ENCODE data around the gene SLC30A3. TPM values are rescaled to one million over a fixed set of nuclear protein-coding genes. Genes with fewer than 3 reads are reported as not detected.

Gene SLC30A3
- total and polyA plus RNA-seq, 2 of the 13 experiments (the other 11 are each of a cell fraction or from before 2014, with no cell fraction given), result 0.38 to 0.79 TPM

DNA sequence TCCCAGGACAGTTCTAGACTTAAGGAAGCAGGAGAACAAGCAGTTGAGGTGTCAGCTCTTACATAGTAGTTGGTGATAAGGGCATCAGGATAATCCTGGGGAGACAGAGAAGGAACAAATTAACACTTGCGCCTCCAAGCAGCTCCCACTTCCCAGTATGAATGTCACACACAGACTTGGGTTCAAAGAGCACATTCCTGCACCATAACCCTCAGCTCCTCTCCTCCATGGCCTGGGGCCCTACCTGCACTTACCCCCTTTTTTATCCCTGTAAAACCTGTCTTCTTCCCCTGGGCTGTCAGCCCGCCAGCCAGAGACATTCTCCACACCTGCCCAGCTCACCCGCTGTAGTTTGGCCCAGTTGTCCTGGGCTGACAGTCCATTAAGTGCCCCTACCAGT, 49.3 kb upstream of the SLC30A3 start:
- ChIA-PET POLR2A (interaction anchor here (0.9 to 1.6 kb wide), 6 partner anchors 9 to 48 kb away, joined by 3 to 7 read pairs (median 5); partner anchors contain the start of genes GTF3C2 and MPV17), CTCF (ENCODE audit: low intra/inter-chr PET ratio, low total read pairs) (no interaction called here)
- no TSS peak for BruUV-seq (replicated peaks)
- 85% methylated on average over 3 of the region's 3 CpGs for WGBS (ENCODE audit: low lambda C conversion rate)
- intact Hi-C loops (cut with micrococcal nuclease; ENCODE audit: unreplicated experiment) (no loop called here), in situ Hi-C loops (cut with HindIII; ENCODE audit: extremely low pct_ligation_motif_present, low pct_unique_long_range_greater_than_20kb) (no loop called here)
- no peaks in the 10 kb centered on the region for H3K79me2 ChIP-seq (ENCODE audit: insufficient read depth, low read length)
- H3K4me3 ChIP-seq (replicated peaks in 1 of 3; ENCODE audit: insufficient read depth in 1 of 3, low read depth in 2 of 3, low read length in 3 of 3), result peak overlapping the region in 1 of 3 experiments; percentile 3; a peak in 1 of 6 replicates
- FAIRE-seq (peak; percentile 53), ATAC-seq (peak; percentile 51), DNase-seq (ENCODE audit: low spot score) (no peak)
- peak overlapping the region; percentile 34 for H3K4me2 ChIP-seq (ENCODE audit: low read depth, low read length)
- no peaks in the 10 kb centered on the region for H3K27me3 ChIP-seq (ENCODE audit: control insufficient read depth in 1 of 2, insufficient read depth in 2 of 2, low read length in 2 of 2)
- peaks cover 0 to 2% of the 10 kb centered on the region in 2 experiments; a peak in 2 of 5 replicates for H3K36me3 ChIP-seq (replicated peaks in 1 of 2; ENCODE audit: control insufficient read depth in 1 of 2, insufficient read depth in 2 of 2, low read length in 2 of 2)
- no peaks in the 10 kb centered on the region for H4K20me1 ChIP-seq (ENCODE audit: insufficient read depth, low read length)
- peaks cover 26% of the 10 kb centered on the region for H3K4me1 ChIP-seq (ENCODE audit: insufficient read depth, low read length)
- H3K27ac ChIP-seq (ENCODE audit: extremely low read length, insufficient read depth, low read length), result peak overlapping the region; percentile 13
- no peak overlapping the region for H3K9ac ChIP-seq (ENCODE audit: insufficient read depth, low read depth, low read length)
- no peak overlapping the region for H2AFZ ChIP-seq (ENCODE audit: low read length)
- H3K9me3 ChIP-seq (ENCODE audit: low read length), result no peaks in the 10 kb centered on the region
- TF ChIP-seq SATB2 (CRISPR knock-in tag; IDR thresholded peaks at IDR 0.05) (no peak), HNF4A (CRISPR knock-in tag; IDR thresholded peaks at IDR 0.05) (peak; percentile 68), ZNF652 (CRISPR knock-in tag; IDR thresholded peaks at IDR 0.05; ENCODE audit: borderline replicate concordance, low read depth) (peak; percentile 67; the same call in 1 of the 2 replicates), MTF2 (CRISPR knock-in tag; IDR thresholded peaks at IDR 0.05; ENCODE audit: borderline replicate concordance) (0 out of 2 replicates have a peak, but pooled peaks have one; percentile 33), SRSF9 (IDR thresholded peaks at IDR 0.05; ENCODE audit: borderline replicate concordance, insufficient read depth, low read depth, low read length, poor library complexity, severe bottlenecking) (no peak)
- TF ChIP-seq, protein P1, sequence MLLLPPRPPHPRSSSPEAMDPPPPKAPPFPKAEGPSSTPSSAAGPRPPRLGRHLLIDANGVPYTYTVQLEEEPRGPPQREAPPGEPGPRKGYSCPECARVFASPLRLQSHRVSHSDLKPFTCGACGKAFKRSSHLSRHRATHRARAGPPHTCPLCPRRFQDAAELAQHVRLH (CRISPR knock-in tag; IDR thresholded peaks at IDR 0.05; ENCODE audit: borderline replicate concordance, low read depth), result no peak
- TF ChIP-seq, protein P2, sequence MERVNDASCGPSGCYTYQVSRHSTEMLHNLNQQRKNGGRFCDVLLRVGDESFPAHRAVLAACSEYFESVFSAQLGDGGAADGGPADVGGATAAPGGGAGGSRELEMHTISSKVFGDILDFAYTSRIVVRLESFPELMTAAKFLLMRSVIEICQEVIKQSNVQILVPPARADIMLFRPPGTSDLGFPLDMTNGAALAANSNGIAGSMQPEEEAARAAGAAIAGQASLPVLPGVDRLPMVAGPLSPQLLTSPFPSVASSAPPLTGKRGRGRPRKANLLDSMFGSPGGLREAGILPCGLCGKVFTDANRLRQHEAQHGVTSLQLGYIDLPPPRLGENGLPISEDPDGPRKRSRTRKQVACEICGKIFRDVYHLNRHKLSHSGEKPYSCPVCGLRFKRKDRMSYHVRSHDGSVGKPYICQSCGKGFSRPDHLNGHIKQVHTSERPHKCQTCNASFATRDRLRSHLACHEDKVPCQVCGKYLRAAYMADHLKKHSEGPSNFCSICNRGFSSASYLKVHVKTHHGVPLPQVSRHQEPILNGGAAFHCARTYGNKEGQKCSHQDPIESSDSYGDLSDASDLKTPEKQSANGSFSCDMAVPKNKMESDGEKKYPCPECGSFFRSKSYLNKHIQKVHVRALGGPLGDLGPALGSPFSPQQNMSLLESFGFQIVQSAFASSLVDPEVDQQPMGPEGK (CRISPR knock-in tag; IDR thresholded peaks at IDR 0.05), result 0 out of 2 replicates have a peak, but pooled peaks have one; percentile 34
- TF ChIP-seq, protein P3, sequence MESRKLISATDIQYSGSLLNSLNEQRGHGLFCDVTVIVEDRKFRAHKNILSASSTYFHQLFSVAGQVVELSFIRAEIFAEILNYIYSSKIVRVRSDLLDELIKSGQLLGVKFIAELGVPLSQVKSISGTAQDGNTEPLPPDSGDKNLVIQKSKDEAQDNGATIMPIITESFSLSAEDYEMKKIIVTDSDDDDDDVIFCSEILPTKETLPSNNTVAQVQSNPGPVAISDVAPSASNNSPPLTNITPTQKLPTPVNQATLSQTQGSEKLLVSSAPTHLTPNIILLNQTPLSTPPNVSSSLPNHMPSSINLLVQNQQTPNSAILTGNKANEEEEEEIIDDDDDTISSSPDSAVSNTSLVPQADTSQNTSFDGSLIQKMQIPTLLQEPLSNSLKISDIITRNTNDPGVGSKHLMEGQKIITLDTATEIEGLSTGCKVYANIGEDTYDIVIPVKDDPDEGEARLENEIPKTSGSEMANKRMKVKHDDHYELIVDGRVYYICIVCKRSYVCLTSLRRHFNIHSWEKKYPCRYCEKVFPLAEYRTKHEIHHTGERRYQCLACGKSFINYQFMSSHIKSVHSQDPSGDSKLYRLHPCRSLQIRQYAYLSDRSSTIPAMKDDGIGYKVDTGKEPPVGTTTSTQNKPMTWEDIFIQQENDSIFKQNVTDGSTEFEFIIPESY (CRISPR knock-in tag; IDR thresholded peaks at IDR 0.05), result 0 out of 2 replicates have a peak, but pooled peaks have one; percentile 35
- TF ChIP-seq, protein P4, sequence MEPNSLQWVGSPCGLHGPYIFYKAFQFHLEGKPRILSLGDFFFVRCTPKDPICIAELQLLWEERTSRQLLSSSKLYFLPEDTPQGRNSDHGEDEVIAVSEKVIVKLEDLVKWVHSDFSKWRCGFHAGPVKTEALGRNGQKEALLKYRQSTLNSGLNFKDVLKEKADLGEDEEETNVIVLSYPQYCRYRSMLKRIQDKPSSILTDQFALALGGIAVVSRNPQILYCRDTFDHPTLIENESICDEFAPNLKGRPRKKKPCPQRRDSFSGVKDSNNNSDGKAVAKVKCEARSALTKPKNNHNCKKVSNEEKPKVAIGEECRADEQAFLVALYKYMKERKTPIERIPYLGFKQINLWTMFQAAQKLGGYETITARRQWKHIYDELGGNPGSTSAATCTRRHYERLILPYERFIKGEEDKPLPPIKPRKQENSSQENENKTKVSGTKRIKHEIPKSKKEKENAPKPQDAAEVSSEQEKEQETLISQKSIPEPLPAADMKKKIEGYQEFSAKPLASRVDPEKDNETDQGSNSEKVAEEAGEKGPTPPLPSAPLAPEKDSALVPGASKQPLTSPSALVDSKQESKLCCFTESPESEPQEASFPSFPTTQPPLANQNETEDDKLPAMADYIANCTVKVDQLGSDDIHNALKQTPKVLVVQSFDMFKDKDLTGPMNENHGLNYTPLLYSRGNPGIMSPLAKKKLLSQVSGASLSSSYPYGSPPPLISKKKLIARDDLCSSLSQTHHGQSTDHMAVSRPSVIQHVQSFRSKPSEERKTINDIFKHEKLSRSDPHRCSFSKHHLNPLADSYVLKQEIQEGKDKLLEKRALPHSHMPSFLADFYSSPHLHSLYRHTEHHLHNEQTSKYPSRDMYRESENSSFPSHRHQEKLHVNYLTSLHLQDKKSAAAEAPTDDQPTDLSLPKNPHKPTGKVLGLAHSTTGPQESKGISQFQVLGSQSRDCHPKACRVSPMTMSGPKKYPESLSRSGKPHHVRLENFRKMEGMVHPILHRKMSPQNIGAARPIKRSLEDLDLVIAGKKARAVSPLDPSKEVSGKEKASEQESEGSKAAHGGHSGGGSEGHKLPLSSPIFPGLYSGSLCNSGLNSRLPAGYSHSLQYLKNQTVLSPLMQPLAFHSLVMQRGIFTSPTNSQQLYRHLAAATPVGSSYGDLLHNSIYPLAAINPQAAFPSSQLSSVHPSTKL (CRISPR knock-in tag; IDR thresholded peaks at IDR 0.05), result 0 out of 2 replicates have a peak, but pooled peaks have one; percentile 13
- TF ChIP-seq, protein P5, sequence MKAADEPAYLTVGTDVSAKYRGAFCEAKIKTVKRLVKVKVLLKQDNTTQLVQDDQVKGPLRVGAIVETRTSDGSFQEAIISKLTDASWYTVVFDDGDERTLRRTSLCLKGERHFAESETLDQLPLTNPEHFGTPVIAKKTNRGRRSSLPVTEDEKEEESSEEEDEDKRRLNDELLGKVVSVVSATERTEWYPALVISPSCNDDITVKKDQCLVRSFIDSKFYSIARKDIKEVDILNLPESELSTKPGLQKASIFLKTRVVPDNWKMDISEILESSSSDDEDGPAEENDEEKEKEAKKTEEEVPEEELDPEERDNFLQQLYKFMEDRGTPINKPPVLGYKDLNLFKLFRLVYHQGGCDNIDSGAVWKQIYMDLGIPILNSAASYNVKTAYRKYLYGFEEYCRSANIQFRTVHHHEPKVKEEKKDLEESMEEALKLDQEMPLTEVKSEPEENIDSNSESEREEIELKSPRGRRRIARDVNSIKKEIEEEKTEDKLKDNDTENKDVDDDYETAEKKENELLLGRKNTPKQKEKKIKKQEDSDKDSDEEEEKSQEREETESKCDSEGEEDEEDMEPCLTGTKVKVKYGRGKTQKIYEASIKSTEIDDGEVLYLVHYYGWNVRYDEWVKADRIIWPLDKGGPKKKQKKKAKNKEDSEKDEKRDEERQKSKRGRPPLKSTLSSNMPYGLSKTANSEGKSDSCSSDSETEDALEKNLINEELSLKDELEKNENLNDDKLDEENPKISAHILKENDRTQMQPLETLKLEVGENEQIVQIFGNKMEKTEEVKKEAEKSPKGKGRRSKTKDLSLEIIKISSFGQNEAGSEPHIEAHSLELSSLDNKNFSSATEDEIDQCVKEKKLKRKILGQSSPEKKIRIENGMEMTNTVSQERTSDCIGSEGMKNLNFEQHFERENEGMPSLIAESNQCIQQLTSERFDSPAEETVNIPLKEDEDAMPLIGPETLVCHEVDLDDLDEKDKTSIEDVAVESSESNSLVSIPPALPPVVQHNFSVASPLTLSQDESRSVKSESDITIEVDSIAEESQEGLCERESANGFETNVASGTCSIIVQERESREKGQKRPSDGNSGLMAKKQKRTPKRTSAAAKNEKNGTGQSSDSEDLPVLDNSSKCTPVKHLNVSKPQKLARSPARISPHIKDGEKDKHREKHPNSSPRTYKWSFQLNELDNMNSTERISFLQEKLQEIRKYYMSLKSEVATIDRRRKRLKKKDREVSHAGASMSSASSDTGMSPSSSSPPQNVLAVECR (CRISPR knock-in tag; IDR thresholded peaks at IDR 0.05; ENCODE audit: borderline replicate concordance), result 0 out of 2 replicates have a peak, but pooled peaks have one; percentile 34
